Breast epithelium (tissue), 4 donors: ENCODE results near the gene PTTG1IP2. TPM values are rescaled to one million over a fixed set of nuclear protein-coding genes. Genes with fewer than 3 reads are reported as not detected.

ENCODE experiments used
- DNase-seq, 2 donors: peaks; one replicate each; pipeline ENCODE4 v3.0.0-alpha.2; 2019; ENCODE audit warnings: low spot score in 2 of 2
- H3K27ac ChIP-seq, 2 donors: fragments of 200-600 bp; sonication (generic) in 1 of 2; one replicate each; pipeline ENCODE4 v1.5.1; 2016 to 2019; ENCODE audit warnings: mild to moderate bottlenecking in 1 of 2
- H3K27me3 ChIP-seq, 2 donors: fragments of 200-600 bp; sonication (generic) in 1 of 2; one replicate each; pipeline versions ENCODE4 v1.5.1 to v1.6.0; 2017 to 2019; ENCODE audit warnings: control low read depth in 1 of 2, mild to moderate bottlenecking in 1 of 2
- H3K36me3 ChIP-seq: fragments of 200-600 bp; one replicate; pipeline ENCODE4 v1.5.1; 2019
- H3K4me1 ChIP-seq, 2 donors: fragments of 200-600 bp; sonication (generic); one replicate each; pipeline ENCODE4 v1.5.1; 2016 to 2019; ENCODE audit warnings: control low read depth in 1 of 2
- H3K4me3 ChIP-seq, 3 donors: fragments of 200-600 bp; sonication (generic); 1 replicate in 2 of 3; 2 replicates in 1 of 3; pipeline ENCODE4 v1.5.1; 2016 to 2019; ENCODE audit warnings: mild to moderate bottlenecking in 3 of 3, moderate library complexity in 2 of 3
- H3K9me3 ChIP-seq, 2 donors: fragments of 200-600 bp; sonication (generic) in 1 of 2; one replicate each; pipeline ENCODE4 v1.5.1; 2016 to 2019; ENCODE audit warnings: control low read depth in 1 of 2
- CTCF ChIP-seq, 3 donors: fragments of 450-650 bp; IDR thresholded peaks; one replicate each; pipeline ENCODE4 v1.5.1; 2016 to 2017; ENCODE audit warnings: antibody characterized with exemption in 3 of 3, mild to moderate bottlenecking in 3 of 3, moderate library complexity in 3 of 3
- POLR2A ChIP-seq: fragments of 450-650 bp; IDR thresholded peaks from one replicate; pipeline ENCODE4 v1.6.1; 2016; ENCODE audit warnings: antibody characterized with exemption, mild to moderate bottlenecking, moderate library complexity
- POLR2AphosphoS5 ChIP-seq, 3 donors: sonication (generic); formaldehyde crosslinking; IDR thresholded peaks; one replicate each; pipeline ENCODE4 v1.6.1; 2017; ENCODE audit warnings: antibody characterized with exemption in 3 of 3
- intact Hi-C: fragments of 100-400 bp; cut with DNase I; formaldehyde crosslinking; loops from one replicate; pipeline ENCODE4 v1.15.1; 2023; ENCODE audit warnings: low total_unique reads
- total RNA-seq, 3 donors: library from RNA; depleted of rRNA; stranded (reverse); fragments of >200 nt; gene quantifications; one replicate each; pipeline ENCODE4 v1.1.0, GENCODE V29; 2016

The PTTG1IP2 gene
- total RNA-seq = not detected

DNA sequence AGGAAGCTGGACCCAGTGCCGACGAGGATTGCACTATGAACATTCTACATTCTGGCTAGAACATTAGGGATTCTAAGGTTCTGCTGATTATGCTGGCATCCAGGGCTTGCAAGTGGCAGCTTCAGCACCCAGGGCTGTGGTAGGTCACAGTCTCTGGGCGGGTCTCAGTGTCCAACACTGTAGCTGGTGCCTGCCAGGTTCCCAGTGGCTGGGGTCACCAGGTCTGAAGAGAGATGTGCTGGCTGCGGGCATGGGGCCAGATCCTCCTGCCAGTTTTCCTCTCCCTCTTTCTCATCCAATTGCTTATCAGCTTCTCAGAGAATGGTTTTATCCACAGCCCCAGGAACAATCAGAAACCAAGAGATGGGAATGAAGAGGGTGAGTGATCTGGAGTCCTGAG, at the start of gene PTTG1IP2:
TSS of gene PTTG1IP2 (plus strand) at position 86 of the 400 bp plus-strand sequence. CDS start at position 234, 148 bp downstream.
- intact Hi-C loops = no loop called here
- no peak for DNase-seq

DNA sequence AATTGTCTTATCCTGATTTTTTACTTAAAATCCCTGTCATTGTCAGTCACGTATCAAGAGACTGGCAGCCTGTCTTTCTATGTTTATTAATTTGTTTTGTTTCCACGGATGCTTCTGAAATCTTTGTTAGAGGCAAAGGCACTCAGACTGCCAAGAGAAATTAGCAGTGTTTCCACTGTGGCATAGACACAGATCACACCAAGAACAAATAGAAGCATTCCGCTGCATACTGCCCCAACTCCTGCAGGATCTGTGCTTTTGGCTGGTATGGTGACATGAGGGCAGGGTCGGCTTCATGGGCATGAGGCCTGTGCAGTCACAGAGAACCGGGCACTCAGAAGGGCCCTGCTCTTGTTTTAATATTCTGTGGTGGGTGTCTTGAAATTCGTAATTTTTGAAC, 47.8 kb upstream of the PTTG1IP2 start:
- no peaks in the 10 kb centered on the region for H3K4me1 ChIP-seq
- peak overlapping the region; percentile 59 to 81 for H3K27ac ChIP-seq
- no peaks in the 10 kb centered on the region for H3K27me3 ChIP-seq
- DNase-seq = no peak
- intact Hi-C loops = no loop called here
- no peak overlapping the region for H3K4me3 ChIP-seq
- H3K9me3 ChIP-seq = no peaks in the 10 kb centered on the region
- no peaks in the 10 kb centered on the region for H3K36me3 ChIP-seq
- TF ChIP-seq POLR2A (no peak), CTCF (IDR thresholded peaks at IDR 0.05) (no peak), POLR2AphosphoS5 (IDR thresholded peaks at IDR 0.05) (no peak)

More for the DNA sequence above, at the start of gene PTTG1IP2:
- no peaks in the 10 kb centered on the region for H3K27me3 ChIP-seq
- peaks cover 0 to under 1% of the 10 kb centered on the region in 2 donors for H3K9me3 ChIP-seq
- TF ChIP-seq POLR2AphosphoS5 (IDR thresholded peaks at IDR 0.05) (no peak), CTCF (IDR thresholded peaks at IDR 0.05) (no peak), POLR2A (no peak)
- H3K36me3 ChIP-seq = no peaks in the 10 kb centered on the region
- no peaks in the 10 kb centered on the region for H3K4me1 ChIP-seq
- H3K4me3 ChIP-seq = no peak within 1 kb of the TSS
- H3K27ac ChIP-seq = no peak within 1 kb of the TSS

DNA sequence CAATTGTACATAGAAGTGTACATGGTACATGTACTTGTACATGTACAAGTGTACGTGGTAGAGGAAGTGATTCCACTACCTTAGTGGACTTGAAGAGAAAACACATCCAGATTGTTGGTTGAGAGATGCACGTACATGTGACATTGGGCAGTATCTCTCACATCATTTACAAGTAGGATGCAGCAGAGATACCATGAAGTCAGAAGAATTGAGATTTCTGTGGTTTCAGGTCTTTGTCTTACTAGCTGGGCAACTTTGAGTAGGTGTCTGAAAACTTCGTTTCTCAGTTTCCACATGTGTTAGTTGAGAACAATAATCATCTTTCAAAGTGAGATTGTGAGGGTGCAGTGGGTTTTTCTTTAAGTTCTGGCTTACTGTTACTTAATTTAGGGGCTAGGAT, 44.7 kb upstream of the PTTG1IP2 start:
- intact Hi-C loops = no loop called here
- no peak overlapping the region for H3K27ac ChIP-seq
- DNase-seq = no peak
- TF ChIP-seq POLR2A (no peak), POLR2AphosphoS5 (IDR thresholded peaks at IDR 0.05) (no peak), CTCF (IDR thresholded peaks at IDR 0.05) (no peak)
- no peaks in the 10 kb centered on the region for H3K27me3 ChIP-seq
- no peaks in the 10 kb centered on the region for H3K9me3 ChIP-seq
- no peak overlapping the region for H3K4me3 ChIP-seq
- H3K36me3 ChIP-seq = no peaks in the 10 kb centered on the region
- no peaks in the 10 kb centered on the region for H3K4me1 ChIP-seq

- Histone ChIP-seq H3K27ac (no peak overlapping the region), H3K27me3 (no peaks in the 10 kb centered on the region), H3K9me3 (no peaks in the 10 kb centered on the region), H3K4me1 (no peaks in the 10 kb centered on the region), H3K36me3 (no peaks in the 10 kb centered on the region), H3K4me3 (no peak overlapping the region)
- intact Hi-C loops = no loop called here
- TF ChIP-seq POLR2AphosphoS5 (IDR thresholded peaks at IDR 0.05) (no peak), POLR2A (no peak), CTCF (IDR thresholded peaks at IDR 0.05) (no peak)
- DNase-seq = no peak
Observed at GRCh38 chr7:90425376-90425775, 44.1 kb upstream of the PTTG1IP2 start.

- H3K4me1 ChIP-seq = no peaks in the 10 kb centered on the region
- no peak overlapping the region for H3K4me3 ChIP-seq
- no peaks in the 10 kb centered on the region for H3K36me3 ChIP-seq
- intact Hi-C loops = no loop called here
- no peak overlapping the region for H3K27ac ChIP-seq
- peaks cover 9 to 13% of the 10 kb centered on the region in 2 donors for H3K9me3 ChIP-seq
- no peak for TF ChIP-seq POLR2AphosphoS5 (IDR thresholded peaks at IDR 0.05)
- DNase-seq = no peak
- H3K27me3 ChIP-seq = no peaks in the 10 kb centered on the region
Observed at GRCh38 chr7:90430614-90431460, 38.6 kb upstream of the PTTG1IP2 start.
